GM20000 (cell line): ENCODE results near the gene TDRKH.

Source experiments
- DNase-seq: peaks from one replicate; pipeline ENCODE4 v3.0.0; 2012; ENCODE audit warnings: low spot score
- CTCF ChIP-seq: IDR thresholded peaks from 2 replicates; pipeline ENCODE4 v1.5.1; 2012; ENCODE audit warnings: mild to moderate bottlenecking, control low read depth; ENCODE audit errors: extremely low read depth, missing control alignments

The TDRKH gene

GRCh38 chr1:151814426-151814825, 24.1 kb upstream of the TDRKH start:
- DNase-seq: no peak
- no peak for TF ChIP-seq CTCF

DNA sequence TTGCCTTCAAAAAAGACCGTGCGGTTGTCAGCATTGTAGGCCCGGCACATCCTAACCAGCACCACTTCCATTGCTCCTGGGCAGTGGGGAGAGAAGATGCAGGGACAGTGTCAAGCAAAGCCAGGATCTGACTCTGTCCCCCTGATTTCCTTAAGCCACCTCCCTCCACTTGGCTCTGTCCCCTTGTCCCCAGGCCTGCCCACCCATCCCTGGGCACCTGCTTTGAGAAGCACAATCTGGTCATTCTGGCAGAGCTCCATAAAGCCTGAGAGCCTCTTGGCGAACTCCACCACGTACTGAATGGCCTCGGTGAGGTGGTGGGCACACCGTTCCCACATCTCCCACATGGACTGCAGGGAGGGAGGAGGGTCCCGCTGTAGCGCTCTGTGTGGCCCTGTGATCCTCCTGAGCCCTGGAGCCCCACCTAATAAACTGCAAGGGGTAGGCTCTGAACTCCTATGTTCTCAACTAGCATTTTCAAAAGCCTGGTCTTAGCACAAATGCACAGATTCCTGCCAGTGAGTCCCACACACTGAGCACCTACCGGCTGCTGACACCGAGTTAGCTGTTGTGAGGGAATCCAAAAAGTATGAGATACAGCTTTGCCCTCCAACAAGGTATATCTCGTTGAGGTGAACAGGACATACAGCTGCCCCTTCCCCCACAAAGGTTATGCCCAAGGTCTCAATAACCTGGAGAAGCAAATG, 23.1 kb upstream of the TDRKH start:
- no peak for TF ChIP-seq CTCF
- DNase-seq: no peak

DNA sequence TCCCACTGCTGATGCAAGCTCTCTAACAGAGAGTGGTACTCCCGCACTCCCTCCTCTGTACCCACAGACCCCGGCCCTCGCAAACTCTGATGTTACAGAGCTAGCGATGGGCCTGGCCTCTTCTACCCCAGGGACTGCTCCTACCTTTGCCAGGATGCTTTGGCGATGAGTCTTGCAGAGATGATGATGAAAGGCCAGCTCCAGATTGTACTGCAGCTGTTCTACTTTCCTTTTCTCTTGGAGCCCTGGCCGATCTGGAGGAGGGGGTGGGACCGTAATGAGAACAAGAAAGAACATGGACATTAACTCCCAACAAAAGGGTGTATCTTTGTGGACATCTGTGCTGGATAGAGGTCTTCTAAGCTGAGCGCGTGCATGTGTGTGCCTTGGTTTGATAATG, 20.9 kb upstream of the TDRKH start:
- TF ChIP-seq CTCF: no peak
- DNase-seq: no peak

DNA sequence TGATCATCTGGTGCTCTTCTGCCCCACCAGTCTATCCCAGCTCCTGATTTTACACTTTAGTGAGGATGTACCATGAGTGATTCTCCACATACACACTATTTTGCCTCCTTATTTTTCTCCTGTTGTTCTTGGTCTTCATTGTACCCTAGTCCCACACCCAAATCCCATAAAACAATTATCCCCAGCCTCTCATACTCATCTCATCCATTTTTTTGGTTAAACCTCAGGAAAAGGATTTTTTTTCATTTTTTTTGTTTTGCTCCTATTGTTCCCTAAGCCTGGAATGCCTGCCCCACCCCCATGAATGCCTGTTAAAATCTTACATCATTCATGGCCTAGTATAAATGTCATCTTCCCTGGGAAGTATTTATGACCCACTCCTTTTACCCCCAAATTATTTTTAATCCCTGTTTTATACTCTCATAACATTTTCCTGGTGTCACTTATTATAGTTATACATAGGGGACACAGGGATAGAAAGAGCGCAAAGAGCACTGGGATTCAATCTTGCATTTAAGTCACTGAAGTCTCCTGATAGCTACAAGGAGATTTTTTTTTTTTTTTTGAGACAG, 19.8 kb upstream of the TDRKH start:
- no peak for DNase-seq
- TF ChIP-seq CTCF: no peak

DNA sequence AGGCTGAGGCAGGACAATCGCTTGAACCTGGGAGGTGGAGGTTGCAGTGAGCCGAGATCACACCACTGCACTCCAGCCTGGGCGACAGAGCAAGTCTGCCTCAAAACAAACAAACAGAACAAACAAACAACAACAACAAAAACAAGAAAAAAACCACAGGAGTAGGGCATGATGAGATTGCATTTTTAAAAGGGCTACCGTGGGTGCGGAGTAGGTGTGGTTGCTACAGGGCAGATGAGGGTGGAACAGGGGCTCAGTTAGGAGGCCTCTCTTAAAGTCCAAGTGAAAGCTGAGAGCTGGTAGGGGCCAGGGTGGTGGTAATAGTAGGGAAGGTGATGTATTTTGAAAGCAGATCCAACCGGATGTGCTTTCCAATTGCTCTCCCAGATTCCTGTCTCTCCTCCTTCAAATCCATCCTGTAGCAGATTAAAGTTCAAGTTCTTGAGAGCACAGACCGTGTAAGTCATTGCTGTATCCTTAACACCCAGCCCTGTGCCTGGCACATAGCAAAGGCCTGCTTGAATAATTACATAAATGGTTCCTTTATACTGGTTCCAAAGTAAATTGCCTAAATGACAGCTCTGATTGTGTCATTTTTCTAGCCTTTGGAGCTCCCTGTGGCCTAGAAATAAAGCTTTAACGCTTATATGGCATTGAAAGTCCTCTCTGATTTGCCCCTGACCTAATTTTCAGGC, 19.1 kb upstream of the TDRKH start:
- DNase-seq: no peak

GRCh38 chr1:151807766-151808165, 17.5 kb upstream of the TDRKH start:
- no peak for DNase-seq
- no peak for TF ChIP-seq CTCF

More for the DNA sequence above, 19.1 kb upstream of the TDRKH start:
- no peak for TF ChIP-seq CTCF

DNA sequence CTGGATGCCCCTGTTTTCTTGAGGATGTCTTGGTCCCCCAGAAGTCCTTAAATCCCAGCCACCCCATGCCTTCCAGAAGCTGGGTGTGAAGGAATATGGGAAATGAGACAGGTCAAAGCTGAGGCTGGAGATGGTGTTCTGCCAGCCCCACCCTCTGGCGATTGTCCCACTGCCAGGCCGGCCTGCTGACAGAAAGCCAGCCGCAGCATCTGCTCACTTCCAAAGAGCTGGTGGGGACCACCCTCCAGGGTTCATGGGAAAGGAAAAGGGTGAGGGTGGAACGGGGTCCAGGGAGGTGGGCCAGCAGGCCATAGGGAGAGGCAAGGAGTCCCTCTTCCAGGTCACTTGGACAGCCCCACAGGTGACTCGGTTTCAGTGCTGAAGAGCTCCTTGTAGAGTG, 16.8 kb upstream of the TDRKH start:
- TF ChIP-seq CTCF: no peak
- no peak for DNase-seq
